ENCODE data around the gene PRDX2.
"Not testable (repeated sequence)": the region's sequence is repeated elsewhere in the genome, so short reads cannot be mapped to it uniquely, and the experiment has no call there.

Gene PRDX2

GRCh38 chr19:12800923-12801465, 606 bp downstream of the PRDX2 start:
- peaks cover 10% of the 10 kb centered on the region for H3K36me3 Mint-ChIP-seq (ENCODE audit: low read depth)
- peak overlapping the region; percentile 83 for H3K27ac Mint-ChIP-seq
- peak overlapping the region; percentile 89 for H3K4me3 Mint-ChIP-seq
- no peaks in the 10 kb centered on the region for H3K9me3 Mint-ChIP-seq
- H3K4me1 Mint-ChIP-seq (ENCODE audit: low read depth): peaks cover 25% of the 10 kb centered on the region
- no peaks in the 10 kb centered on the region for H3K27me3 Mint-ChIP-seq

GRCh38 chr19:12800466-12800770, 1.2 kb downstream of the PRDX2 start:
- H3K4me3 Mint-ChIP-seq: peak overlapping the region; percentile 89
- H3K9me3 Mint-ChIP-seq: no peaks in the 10 kb centered on the region
- H3K36me3 Mint-ChIP-seq (ENCODE audit: low read depth): peaks cover 10% of the 10 kb centered on the region
- H3K27me3 Mint-ChIP-seq: no peaks in the 10 kb centered on the region
- H3K4me1 Mint-ChIP-seq (ENCODE audit: low read depth): peaks cover 28% of the 10 kb centered on the region
- peak overlapping the region; percentile 83 for H3K27ac Mint-ChIP-seq

GRCh38 chr19:12799742-12800465, 1.7 kb downstream of the PRDX2 start:
- no peaks in the 10 kb centered on the region for H3K27me3 Mint-ChIP-seq

GRCh38 chr19:12797607-12798006, 4.0 kb downstream of the PRDX2 start:
- H3K27ac Mint-ChIP-seq, H3K9me3 Mint-ChIP-seq, H3K27me3 Mint-ChIP-seq, H3K4me3 Mint-ChIP-seq: not testable (repeated sequence)
- peaks cover 39% of the 10 kb centered on the region for H3K4me1 Mint-ChIP-seq (ENCODE audit: low read depth)
- H3K36me3 Mint-ChIP-seq (ENCODE audit: low read depth): peaks cover 16% of the 10 kb centered on the region

More at GRCh38 chr19:12799742-12800465, 1.7 kb downstream of the PRDX2 start:
- no peaks in the 10 kb centered on the region for H3K9me3 Mint-ChIP-seq
- peak overlapping the region; percentile 89 for H3K4me3 Mint-ChIP-seq
- peaks cover 10% of the 10 kb centered on the region for H3K36me3 Mint-ChIP-seq (ENCODE audit: low read depth)
- peaks cover 31% of the 10 kb centered on the region for H3K4me1 Mint-ChIP-seq (ENCODE audit: low read depth)
- H3K27ac Mint-ChIP-seq: no peak overlapping the region

GRCh38 chr19:12797141-12797587, 4.4 kb downstream of the PRDX2 start:
- peaks cover 16% of the 10 kb centered on the region for H3K36me3 Mint-ChIP-seq (ENCODE audit: low read depth)
- no peak overlapping the region for H3K4me3 Mint-ChIP-seq
- no peak overlapping the region for H3K27ac Mint-ChIP-seq
- H3K9me3 Mint-ChIP-seq: no peaks in the 10 kb centered on the region
- H3K27me3 Mint-ChIP-seq: no peaks in the 10 kb centered on the region
- H3K4me1 Mint-ChIP-seq (ENCODE audit: low read depth): peaks cover 35% of the 10 kb centered on the region

GRCh38 chr19:12796146-12797071, 5.2 kb downstream of the PRDX2 start:
- peak overlapping the region; percentile 69 for H3K4me3 Mint-ChIP-seq
- peak overlapping the region; percentile 85 for H3K27ac Mint-ChIP-seq
- peaks cover 16% of the 10 kb centered on the region for H3K36me3 Mint-ChIP-seq (ENCODE audit: low read depth)

GRCh38 chr19:12794971-12795381, 6.6 kb downstream of the PRDX2 start:
- Mint-ChIP-seq H3K36me3 (ENCODE audit: low read depth) (peaks cover 10% of the 10 kb centered on the region), H3K27me3 (no peaks in the 10 kb centered on the region), H3K4me1 (ENCODE audit: low read depth) (peaks cover 36% of the 10 kb centered on the region), H3K9me3 (no peaks in the 10 kb centered on the region), H3K4me3 (peak overlapping the region; percentile 81), H3K27ac (peak overlapping the region; percentile 91)

More at GRCh38 chr19:12796146-12797071, 5.2 kb downstream of the PRDX2 start:
- Mint-ChIP-seq H3K9me3 (no peaks in the 10 kb centered on the region), H3K27me3 (no peaks in the 10 kb centered on the region), H3K4me1 (ENCODE audit: low read depth) (peaks cover 33% of the 10 kb centered on the region)

GRCh38 chr19:12794196-12794941, 7.2 kb downstream of the PRDX2 start:
- no peaks in the 10 kb centered on the region for H3K27me3 Mint-ChIP-seq
- H3K36me3 Mint-ChIP-seq (ENCODE audit: low read depth): peaks cover 6% of the 10 kb centered on the region
- H3K4me1 Mint-ChIP-seq (ENCODE audit: low read depth): peaks cover 37% of the 10 kb centered on the region
- H3K9me3 Mint-ChIP-seq: no peaks in the 10 kb centered on the region
- H3K4me3 Mint-ChIP-seq: peak overlapping the region; percentile 81
- H3K27ac Mint-ChIP-seq: peak overlapping the region; percentile 91

- no peaks in the 10 kb centered on the region for H3K27me3 Mint-ChIP-seq
- H3K27ac Mint-ChIP-seq: peak overlapping the region; percentile 98
- H3K4me1 Mint-ChIP-seq (ENCODE audit: low read depth): peaks cover 45% of the 10 kb centered on the region
- no peaks in the 10 kb centered on the region for H3K9me3 Mint-ChIP-seq
- H3K4me3 Mint-ChIP-seq: peak overlapping the region; percentile 96
- peaks cover 6% of the 10 kb centered on the region for H3K36me3 Mint-ChIP-seq (ENCODE audit: low read depth)
These were observed 8.1 kb downstream of the PRDX2 start for GRCh38 chr19:12793290-12794195.

- Mint-ChIP-seq H3K4me3 (peak overlapping the region; percentile 96), H3K27me3 (no peaks in the 10 kb centered on the region), H3K36me3 (ENCODE audit: low read depth) (peaks cover 6% of the 10 kb centered on the region), H3K27ac (peak overlapping the region; percentile 98), H3K9me3 (no peaks in the 10 kb centered on the region), H3K4me1 (ENCODE audit: low read depth) (peaks cover 52% of the 10 kb centered on the region)
These were observed 8.7 kb downstream of the PRDX2 start for GRCh38 chr19:12792853-12793289.

GRCh38 chr19:12792051-12792852, 9.3 kb downstream of the PRDX2 start:
- no peaks in the 10 kb centered on the region for H3K9me3 Mint-ChIP-seq
- peak overlapping the region; percentile 96 for H3K4me3 Mint-ChIP-seq
- peaks cover 6% of the 10 kb centered on the region for H3K36me3 Mint-ChIP-seq (ENCODE audit: low read depth)
- H3K4me1 Mint-ChIP-seq (ENCODE audit: low read depth): peaks cover 58% of the 10 kb centered on the region
- no peaks in the 10 kb centered on the region for H3K27me3 Mint-ChIP-seq
- H3K27ac Mint-ChIP-seq: peak overlapping the region; percentile 98

- Mint-ChIP-seq H3K36me3 (ENCODE audit: low read depth) (peaks cover 6% of the 10 kb centered on the region), H3K4me1 (ENCODE audit: low read depth) (peaks cover 62% of the 10 kb centered on the region), H3K27ac (peak within 1 kb of the TSS; percentile 98)
These were observed 10.1 kb downstream of the PRDX2 start, which contains the start of gene JUNB for GRCh38 chr19:12791345-12792050. JUNB (plus strand) TSS chr19:12791486; CDS start chr19:12791772, 286 bp downstream.

More at GRCh38 chr19:12791345-12792050, 10.1 kb downstream of the PRDX2 start, which contains the start of gene JUNB:
- no peaks in the 10 kb centered on the region for H3K27me3 Mint-ChIP-seq
- peak within 1 kb of the TSS; percentile 96 for H3K4me3 Mint-ChIP-seq
- H3K9me3 Mint-ChIP-seq: no peaks in the 10 kb centered on the region
